Measurements from ENCODE around the gene STARD8. TPM values are rescaled to one million over a fixed set of nuclear protein-coding genes. Genes with fewer than 3 reads are reported as not detected.

STARD8 gene
- total RNA-seq, 2 experiments from 2014 or later: 0.07 to 0.11 TPM

DNA sequence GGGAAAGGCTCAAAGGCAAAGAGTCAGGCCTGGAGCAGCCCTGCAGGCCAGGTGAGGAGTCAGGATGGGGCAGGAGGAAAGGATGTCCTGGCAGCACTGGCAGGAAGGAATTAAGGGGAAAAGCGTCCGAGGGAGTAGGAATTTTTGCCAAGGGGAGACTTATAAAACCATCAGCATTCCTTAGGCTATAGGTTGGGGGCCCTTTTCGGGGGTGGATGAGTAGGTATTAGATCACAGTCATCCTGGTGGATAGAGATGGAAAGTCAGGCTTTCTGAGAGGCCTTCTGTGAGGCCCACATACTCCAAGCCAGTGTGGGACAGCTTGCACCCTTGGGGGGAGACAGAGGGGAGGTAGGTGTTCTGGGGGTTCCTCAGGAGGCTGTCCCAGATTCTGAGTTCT is 12.3 kb downstream of the STARD8 start:
- CTCF ChIA-PET: no interaction called here
- DNase-seq: no peak
- H3K27ac Mint-ChIP-seq: no peak overlapping the region

DNA sequence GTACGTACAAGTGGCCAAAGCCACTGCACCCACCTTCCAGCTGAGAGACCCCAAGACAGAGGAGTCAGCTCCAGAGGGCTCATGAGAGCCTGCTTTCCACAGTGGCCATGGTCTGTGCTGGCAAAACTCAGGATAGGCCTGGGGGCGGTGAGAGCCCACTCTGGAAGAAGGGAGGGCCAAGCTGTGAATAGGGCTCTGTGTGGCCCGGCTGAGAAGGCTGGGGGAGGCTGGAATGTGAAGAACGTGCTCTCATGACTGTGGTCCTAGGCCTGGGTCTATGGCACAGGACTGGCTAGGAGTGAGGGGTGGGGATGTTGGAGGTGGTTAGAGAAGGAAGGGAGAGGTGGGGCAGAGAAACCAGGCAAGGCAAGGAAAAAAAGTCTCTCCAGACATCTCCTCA is 13.3 kb downstream of the STARD8 start:
- H3K36me3 Mint-ChIP-seq (ENCODE audit: low read depth): no peaks in the 10 kb centered on the region
- intact Hi-C loops (cut with DNase I, micrococcal nuclease): no loop called here
- CTCF ChIA-PET: no interaction called here

More for the DNA sequence above, 12.3 kb downstream of the STARD8 start:
- POLR2A ChIA-PET: no interaction called here
- Mint-ChIP-seq H3K27me3 (peaks cover 4% of the 10 kb centered on the region), H3K9me3 (ENCODE audit: low read depth) (no peaks in the 10 kb centered on the region), H3K4me3 (no peak overlapping the region), H3K4me1 (no peaks in the 10 kb centered on the region), H3K36me3 (ENCODE audit: low read depth) (no peaks in the 10 kb centered on the region)
- intact Hi-C loops (cut with DNase I, micrococcal nuclease): no loop called here
- no peak for ATAC-seq

DNA sequence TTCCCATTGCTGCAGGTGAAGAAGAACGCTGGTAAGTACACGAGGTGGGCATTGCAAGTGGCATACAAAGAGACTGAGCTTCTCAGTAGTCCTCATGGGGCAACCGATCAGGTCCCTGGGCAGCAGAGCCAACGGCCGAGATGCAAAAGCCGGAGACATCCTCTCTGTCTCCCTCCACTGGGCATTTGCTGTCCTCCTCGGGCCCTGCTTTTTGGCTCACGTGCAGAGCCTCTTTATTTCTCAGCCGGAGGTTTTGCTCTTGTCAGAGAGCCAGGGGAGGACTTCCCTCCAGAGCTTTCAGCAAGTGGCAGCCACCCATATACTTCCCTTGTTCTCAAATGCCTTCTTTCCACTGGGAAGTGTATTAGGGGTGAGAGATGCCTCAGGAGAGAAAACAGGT is 18.0 kb downstream of the STARD8 start:
- DNase-seq: no peak
- ChIA-PET POLR2A (no interaction called here), CTCF (no interaction called here)
- Mint-ChIP-seq H3K27ac (no peak overlapping the region), H3K36me3 (ENCODE audit: low read depth) (no peaks in the 10 kb centered on the region), H3K27me3 (peaks cover 2% of the 10 kb centered on the region), H3K9me3 (ENCODE audit: low read depth) (no peaks in the 10 kb centered on the region), H3K4me3 (no peak overlapping the region), H3K4me1 (no peaks in the 10 kb centered on the region)
- no peak for ATAC-seq
- intact Hi-C loops (cut with DNase I, micrococcal nuclease): no loop called here

More for the DNA sequence above, 13.3 kb downstream of the STARD8 start:
- no peaks in the 10 kb centered on the region for H3K4me1 Mint-ChIP-seq
- POLR2A ChIA-PET: no interaction called here
- H3K27ac Mint-ChIP-seq: no peak overlapping the region
- DNase-seq: no peak
- no peaks in the 10 kb centered on the region for H3K9me3 Mint-ChIP-seq (ENCODE audit: low read depth)
- no peak overlapping the region for H3K4me3 Mint-ChIP-seq
- no peak for ATAC-seq
- peaks cover 3% of the 10 kb centered on the region for H3K27me3 Mint-ChIP-seq

DNA sequence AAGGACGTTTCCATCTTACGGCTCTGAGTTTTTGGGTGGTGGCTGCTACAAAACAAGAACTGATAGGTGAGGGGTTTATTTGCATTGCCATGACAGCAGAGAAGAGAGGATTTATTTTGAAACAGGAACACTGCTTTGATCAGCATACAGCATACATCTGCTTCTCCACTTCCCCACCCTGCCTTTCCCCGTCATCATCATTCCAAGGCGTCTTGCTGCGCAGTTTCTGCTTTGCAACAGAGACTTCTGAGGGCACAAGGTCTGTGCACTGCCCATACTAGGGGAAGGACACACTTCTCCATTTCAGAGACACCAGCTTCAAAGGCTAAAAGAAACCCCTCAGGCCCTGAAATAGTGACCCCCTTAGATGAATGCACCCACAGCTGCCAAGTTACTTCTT is 19.1 kb downstream of the STARD8 start:
- no peaks in the 10 kb centered on the region for H3K36me3 Mint-ChIP-seq (ENCODE audit: low read depth)
- no peak for DNase-seq
- no peaks in the 10 kb centered on the region for H3K4me1 Mint-ChIP-seq
- ATAC-seq: no peak
- peaks cover 2% of the 10 kb centered on the region for H3K27me3 Mint-ChIP-seq
- H3K4me3 Mint-ChIP-seq: no peak overlapping the region
- H3K9me3 Mint-ChIP-seq (ENCODE audit: low read depth): no peaks in the 10 kb centered on the region
- CTCF ChIA-PET: interaction anchor here (0.7 kb wide), 1 partner anchor 93 kb away, joined by 3 read pairs; no protein-coding TSS in a partner anchor
- no peak overlapping the region for H3K27ac Mint-ChIP-seq
- intact Hi-C loops (cut with DNase I, micrococcal nuclease): no loop called here
- POLR2A ChIA-PET: no interaction called here

DNA sequence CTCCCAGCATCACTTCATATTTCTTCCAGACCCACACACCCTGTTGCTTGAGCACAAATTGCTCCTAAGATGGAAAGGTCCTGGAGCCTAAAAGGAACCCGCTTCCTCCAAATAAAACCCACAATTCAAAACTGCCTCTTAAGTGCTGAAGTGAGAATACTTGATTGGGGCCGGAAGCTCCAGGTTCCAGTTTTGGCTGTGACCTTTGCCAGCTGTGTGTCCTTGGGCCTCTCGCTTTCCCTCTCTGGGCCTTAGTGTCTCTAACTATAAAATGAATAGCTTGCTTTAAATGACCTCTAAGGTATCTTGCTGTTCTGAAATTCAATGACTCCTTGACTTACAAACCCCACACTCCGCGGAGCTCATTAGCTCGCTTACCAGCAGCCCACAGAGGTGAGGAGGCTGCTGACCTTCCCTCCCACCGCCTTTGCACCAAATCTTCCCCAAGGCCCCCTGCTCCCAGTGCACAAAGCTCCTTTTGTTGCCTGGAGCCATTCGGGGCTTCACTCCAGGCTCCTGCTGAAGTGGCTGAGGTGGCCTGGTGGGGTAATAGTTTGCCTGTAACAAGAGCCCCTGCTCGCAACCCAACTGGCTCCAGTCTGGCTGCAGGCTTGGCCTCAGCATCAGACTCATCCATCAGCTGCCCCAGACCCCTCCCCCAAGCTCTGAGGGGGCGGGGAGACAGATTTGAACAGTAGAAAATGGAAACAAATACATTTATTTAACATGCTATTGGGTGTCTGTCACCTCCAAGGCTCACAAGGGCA is 21.8 kb downstream of the STARD8 start:
- ATAC-seq: no peak

DNA sequence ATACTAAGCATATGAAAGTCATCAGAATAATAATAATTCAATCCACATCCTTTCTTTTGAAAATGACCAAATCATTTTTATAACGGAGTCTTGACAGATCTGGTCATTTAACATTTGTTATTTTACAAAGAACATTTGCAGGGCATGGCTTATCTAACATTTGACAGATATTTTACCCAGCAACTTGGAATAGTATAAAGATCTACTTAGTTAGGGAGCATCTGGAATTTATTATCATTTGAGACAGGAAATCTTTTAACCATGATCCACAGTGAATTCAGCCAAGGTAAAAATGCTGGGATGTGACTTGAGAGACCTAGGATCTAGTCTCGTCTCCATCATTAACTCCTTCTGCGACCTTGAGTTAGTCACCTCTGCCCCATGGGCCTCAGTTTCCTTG is 22.4 kb downstream of the STARD8 start:
- no peak for ATAC-seq
- POLR2A ChIA-PET: no interaction called here
- intact Hi-C loops (cut with DNase I, micrococcal nuclease): no loop called here

More for the DNA sequence above, 21.8 kb downstream of the STARD8 start:
- intact Hi-C loops (cut with DNase I, micrococcal nuclease): no loop called here
- ChIA-PET POLR2A (no interaction called here), CTCF (no interaction called here)
- peaks cover 2% of the 10 kb centered on the region for H3K27me3 Mint-ChIP-seq
- H3K4me1 Mint-ChIP-seq: no peaks in the 10 kb centered on the region
- DNase-seq: no peak
- no peaks in the 10 kb centered on the region for H3K36me3 Mint-ChIP-seq (ENCODE audit: low read depth)
- no peak overlapping the region for H3K4me3 Mint-ChIP-seq
- no peaks in the 10 kb centered on the region for H3K9me3 Mint-ChIP-seq (ENCODE audit: low read depth)
- H3K27ac Mint-ChIP-seq: no peak overlapping the region

DNA sequence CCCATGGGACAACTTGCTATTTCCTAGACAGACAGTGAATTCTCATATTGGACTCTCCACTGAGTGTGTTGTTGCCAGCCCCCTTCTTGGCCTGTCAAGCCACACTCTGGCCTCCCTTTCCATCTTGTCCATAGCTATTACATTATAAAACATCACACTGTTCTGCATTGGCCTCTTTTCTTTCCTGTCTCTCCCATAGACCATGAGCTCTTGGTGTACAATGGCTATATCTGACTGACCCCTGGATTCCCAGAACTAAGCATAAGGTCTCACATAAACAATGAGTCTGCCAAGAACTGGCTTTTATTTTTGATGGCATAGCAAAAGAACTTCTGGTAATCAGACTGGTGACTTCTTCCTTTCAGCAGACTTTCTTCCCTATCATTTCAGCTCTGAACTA is 23.8 kb downstream of the STARD8 start:
- ATAC-seq: no peak
- POLR2A ChIA-PET: no interaction called here
- H3K4me3 Mint-ChIP-seq: no peak overlapping the region
- H3K27ac Mint-ChIP-seq: no peak overlapping the region
- no peaks in the 10 kb centered on the region for H3K36me3 Mint-ChIP-seq (ENCODE audit: low read depth)
- DNase-seq: no peak
- H3K4me1 Mint-ChIP-seq: no peaks in the 10 kb centered on the region
- H3K9me3 Mint-ChIP-seq (ENCODE audit: low read depth): no peaks in the 10 kb centered on the region
- intact Hi-C loops (cut with DNase I, micrococcal nuclease): no loop called here
- CTCF ChIA-PET: no interaction called here
- H3K27me3 Mint-ChIP-seq: no peaks in the 10 kb centered on the region

More for the DNA sequence above, 22.4 kb downstream of the STARD8 start:
- no peak overlapping the region for H3K27ac Mint-ChIP-seq
- H3K36me3 Mint-ChIP-seq (ENCODE audit: low read depth): no peaks in the 10 kb centered on the region
- H3K4me3 Mint-ChIP-seq: no peak overlapping the region
- CTCF ChIA-PET: no interaction called here
- no peaks in the 10 kb centered on the region for H3K27me3 Mint-ChIP-seq
- no peak for DNase-seq
- no peaks in the 10 kb centered on the region for H3K9me3 Mint-ChIP-seq (ENCODE audit: low read depth)
- H3K4me1 Mint-ChIP-seq: no peaks in the 10 kb centered on the region

DNA sequence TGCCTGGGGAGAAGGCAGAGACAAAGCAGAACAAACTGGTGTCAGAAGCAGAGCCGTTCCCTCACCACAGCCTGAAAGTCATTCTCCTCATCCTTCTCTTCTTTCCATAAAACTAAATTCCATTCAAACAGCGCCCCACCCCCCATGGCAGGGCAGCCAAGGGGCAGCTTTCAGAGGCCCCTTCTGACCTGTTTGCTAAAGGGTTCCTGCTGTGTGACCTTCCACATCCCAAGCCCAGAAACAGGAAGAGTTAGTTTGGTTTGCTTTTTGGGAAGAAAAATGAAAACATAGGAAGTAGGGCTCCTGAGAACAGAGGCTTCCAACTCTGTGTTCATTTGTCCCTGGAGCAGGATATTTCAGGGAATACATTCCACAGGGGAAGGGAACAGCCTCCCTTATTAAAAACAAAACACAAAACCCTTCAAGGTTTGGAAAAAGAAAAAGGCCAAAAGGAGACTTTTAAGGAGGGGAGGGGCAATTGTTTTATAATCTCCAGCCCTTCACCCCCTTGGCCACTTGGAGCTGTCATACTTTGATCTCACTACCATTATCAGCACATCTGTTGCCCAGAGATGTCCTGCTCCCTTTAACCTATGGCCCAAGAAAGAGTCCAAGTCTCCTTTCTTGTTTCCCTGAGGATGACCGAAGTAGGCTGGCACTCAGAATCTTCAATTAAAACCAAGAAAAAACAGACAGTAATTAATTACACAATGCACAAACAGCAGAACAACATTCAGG is 25.3 kb downstream of the STARD8 start:
- DNase-seq (no peak), ATAC-seq (no peak)
- H3K4me1 Mint-ChIP-seq: no peaks in the 10 kb centered on the region
- intact Hi-C loops (cut with DNase I, micrococcal nuclease): no loop called here
- ChIA-PET POLR2A (no interaction called here), CTCF (no interaction called here)
- H3K9me3 Mint-ChIP-seq (ENCODE audit: low read depth): no peaks in the 10 kb centered on the region
- no peaks in the 10 kb centered on the region for H3K27me3 Mint-ChIP-seq
- no peaks in the 10 kb centered on the region for H3K36me3 Mint-ChIP-seq (ENCODE audit: low read depth)
- no peak overlapping the region for H3K27ac Mint-ChIP-seq
- H3K4me3 Mint-ChIP-seq: no peak overlapping the region

DNA sequence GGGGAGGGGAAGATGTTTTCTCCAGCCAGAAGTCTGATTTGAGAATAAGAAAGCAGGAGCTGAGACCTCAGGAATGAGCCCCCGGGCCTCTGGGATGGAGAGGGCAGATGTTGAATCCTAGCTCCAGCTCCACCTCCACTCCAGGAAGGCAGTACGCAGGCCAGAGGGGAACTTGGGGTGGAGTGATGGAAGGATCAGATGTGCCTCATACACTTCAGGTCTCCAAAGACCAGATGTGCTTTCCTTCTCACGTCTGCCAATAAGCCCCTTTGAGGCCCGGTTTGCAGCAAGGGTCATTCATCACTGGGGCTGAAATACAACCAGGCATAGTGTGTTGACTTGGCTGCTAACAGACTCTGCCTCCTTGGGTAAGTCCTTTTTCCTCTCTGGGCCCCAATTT is 28.1 kb downstream of the STARD8 start:
- ATAC-seq: no peak
- POLR2A ChIA-PET: no interaction called here

DNA sequence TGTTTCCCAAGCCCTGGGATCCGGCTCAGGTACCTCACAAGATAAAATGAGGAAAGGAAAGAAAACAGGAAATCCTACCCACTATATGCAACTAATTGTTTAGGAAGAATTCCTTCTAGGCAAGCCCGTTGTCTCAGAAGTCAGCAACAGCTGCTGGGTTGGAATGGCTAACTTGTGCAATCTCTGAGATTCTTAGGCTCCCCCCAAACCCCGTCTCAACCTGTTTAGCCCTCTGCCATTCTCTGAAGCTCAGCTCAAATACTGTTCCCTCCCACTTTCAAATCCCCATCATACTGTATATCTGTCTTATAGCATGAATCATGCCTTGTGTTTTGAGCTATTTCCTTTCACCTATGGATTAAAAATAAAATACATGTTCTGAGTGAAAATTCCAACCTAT is 28.9 kb downstream of the STARD8 start:
- Mint-ChIP-seq H3K9me3 (ENCODE audit: low read depth) (no peaks in the 10 kb centered on the region), H3K27me3 (no peaks in the 10 kb centered on the region), H3K4me3 (no peak overlapping the region), H3K4me1 (no peaks in the 10 kb centered on the region), H3K27ac (no peak overlapping the region), H3K36me3 (ENCODE audit: low read depth) (no peaks in the 10 kb centered on the region)
- ChIA-PET POLR2A (no interaction called here), CTCF (no interaction called here)
- intact Hi-C loops (cut with DNase I, micrococcal nuclease): no loop called here
- ATAC-seq (no peak), DNase-seq (no peak)

More for the DNA sequence above, 28.1 kb downstream of the STARD8 start:
- no peak overlapping the region for H3K4me3 Mint-ChIP-seq
- intact Hi-C loops (cut with DNase I, micrococcal nuclease): no loop called here
- DNase-seq: no peak
- H3K36me3 Mint-ChIP-seq (ENCODE audit: low read depth): no peaks in the 10 kb centered on the region
- no peak overlapping the region for H3K27ac Mint-ChIP-seq
- H3K9me3 Mint-ChIP-seq (ENCODE audit: low read depth): no peaks in the 10 kb centered on the region
- H3K27me3 Mint-ChIP-seq: no peaks in the 10 kb centered on the region
- CTCF ChIA-PET: no interaction called here
- H3K4me1 Mint-ChIP-seq: no peaks in the 10 kb centered on the region

DNA sequence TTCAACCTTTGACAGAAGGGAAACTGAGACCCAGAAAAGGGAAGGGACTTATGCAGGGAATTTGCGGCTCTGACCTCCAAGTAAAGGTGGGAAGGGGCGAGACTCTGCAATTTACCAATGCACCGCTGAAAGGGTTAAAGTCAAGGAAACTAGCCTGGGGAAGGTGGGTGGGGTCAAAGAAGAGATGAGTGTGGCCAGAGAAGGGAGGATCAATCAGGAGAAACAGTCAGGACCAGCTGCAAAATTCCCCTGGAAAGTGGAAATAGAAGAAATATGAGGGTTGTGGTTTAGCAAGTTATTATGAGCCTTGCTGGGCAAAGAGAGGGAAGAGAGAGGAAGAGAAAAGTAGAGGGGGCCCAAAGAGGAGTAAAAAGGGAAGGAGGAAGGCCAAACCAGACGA is 30.5 kb downstream of the STARD8 start:
- H3K36me3 Mint-ChIP-seq (ENCODE audit: low read depth): no peaks in the 10 kb centered on the region
- DNase-seq (no peak), ATAC-seq (no peak)
- no peak overlapping the region for H3K4me3 Mint-ChIP-seq
- ChIA-PET CTCF (no interaction called here), POLR2A (no interaction called here)
- intact Hi-C loops (cut with DNase I, micrococcal nuclease): no loop called here
- H3K9me3 Mint-ChIP-seq (ENCODE audit: low read depth): no peaks in the 10 kb centered on the region
- H3K27ac Mint-ChIP-seq: no peak overlapping the region
- no peaks in the 10 kb centered on the region for H3K27me3 Mint-ChIP-seq
- H3K4me1 Mint-ChIP-seq: no peaks in the 10 kb centered on the region

DNA sequence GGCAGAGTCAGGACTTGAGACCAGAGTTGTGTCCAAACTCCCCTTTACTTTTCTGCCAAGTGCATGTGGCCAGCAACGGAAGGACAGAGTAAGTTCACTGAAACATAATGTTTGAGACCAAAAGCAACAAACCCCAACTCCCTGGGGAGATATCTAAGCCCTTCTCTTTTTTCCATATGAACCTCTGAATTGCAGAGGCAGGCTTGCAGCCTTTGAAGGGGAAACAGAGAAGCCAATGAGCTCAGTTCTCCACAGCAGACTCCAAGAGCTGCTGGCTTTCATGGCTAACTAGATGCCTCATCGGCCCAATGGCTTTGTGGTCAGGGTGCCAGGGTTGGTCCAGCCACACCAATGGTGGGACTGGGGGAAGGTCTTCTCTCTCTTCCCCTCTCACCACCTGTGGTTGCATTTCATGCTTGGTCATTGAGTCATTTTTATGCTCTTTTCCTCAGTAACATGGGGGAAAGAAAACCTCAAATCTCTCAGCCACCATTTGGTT is 34.0 kb downstream of the STARD8 start:
- intact Hi-C loops (cut with DNase I, micrococcal nuclease): no loop called here
- no peak for ATAC-seq

More for the DNA sequence above, 34.0 kb downstream of the STARD8 start:
- Mint-ChIP-seq H3K27me3 (peaks cover 5% of the 10 kb centered on the region), H3K4me3 (no peak overlapping the region), H3K27ac (no peak overlapping the region), H3K4me1 (peaks cover 16% of the 10 kb centered on the region), H3K9me3 (ENCODE audit: low read depth) (no peaks in the 10 kb centered on the region), H3K36me3 (ENCODE audit: low read depth) (no peaks in the 10 kb centered on the region)
- POLR2A ChIA-PET: no interaction called here
- CTCF ChIA-PET: no interaction called here
- DNase-seq: no peak
